IMR-90 (cell line): ENCODE results near the gene MAGI2.

ENCODE experiments used
- CEBPB ChIP-seq: IDR thresholded peaks from 2 replicates; pipeline ENCODE4 v1.6.1; 2012; ENCODE audit warnings: low read depth, low read length, improper control_type of control experiment
- RAD21 ChIP-seq: IDR thresholded peaks from 2 replicates; pipeline ENCODE4 v1.6.1; 2012; ENCODE audit warnings: low read length, improper control_type of control experiment
- TF ChIP-seq, protein P1 (sequence below): conservative IDR thresholded peaks from 2 replicates; pipeline ENCODE4 v1.5.1; 2012; ENCODE audit warnings: mild to moderate bottlenecking, low read depth, low read length, improper control_type of control experiment

DNA sequence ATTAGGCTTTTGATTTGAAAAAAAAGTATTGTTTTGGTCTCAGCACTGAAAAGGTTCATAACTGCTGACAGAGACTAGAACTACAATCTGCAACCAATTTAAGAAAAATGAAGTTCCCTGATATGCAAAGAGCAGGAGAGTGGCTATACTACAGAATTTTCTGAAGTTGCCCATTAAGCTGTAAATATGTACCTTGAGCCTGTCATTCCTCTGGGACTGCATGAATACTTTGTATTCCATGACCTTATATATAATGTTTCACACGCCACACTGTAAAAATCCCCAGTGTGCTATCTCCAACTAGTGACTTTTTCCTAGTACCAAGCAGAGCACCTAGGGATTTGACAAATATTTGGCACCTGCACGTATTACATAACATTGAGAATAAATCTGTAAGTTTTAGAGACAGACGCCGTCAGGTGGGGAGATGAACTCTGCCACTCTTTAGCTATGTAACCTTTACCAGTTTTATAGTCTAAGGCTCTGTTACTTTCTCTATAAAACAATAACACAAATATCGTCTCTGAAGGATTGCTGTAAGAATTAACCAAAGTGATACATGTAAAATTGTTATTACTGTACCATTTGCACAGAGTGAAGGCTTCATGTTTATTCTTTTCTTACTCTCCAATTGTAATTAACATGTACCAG, 235.4 kb downstream of the MAGI2 start:
- TF ChIP-seq, protein P1, sequence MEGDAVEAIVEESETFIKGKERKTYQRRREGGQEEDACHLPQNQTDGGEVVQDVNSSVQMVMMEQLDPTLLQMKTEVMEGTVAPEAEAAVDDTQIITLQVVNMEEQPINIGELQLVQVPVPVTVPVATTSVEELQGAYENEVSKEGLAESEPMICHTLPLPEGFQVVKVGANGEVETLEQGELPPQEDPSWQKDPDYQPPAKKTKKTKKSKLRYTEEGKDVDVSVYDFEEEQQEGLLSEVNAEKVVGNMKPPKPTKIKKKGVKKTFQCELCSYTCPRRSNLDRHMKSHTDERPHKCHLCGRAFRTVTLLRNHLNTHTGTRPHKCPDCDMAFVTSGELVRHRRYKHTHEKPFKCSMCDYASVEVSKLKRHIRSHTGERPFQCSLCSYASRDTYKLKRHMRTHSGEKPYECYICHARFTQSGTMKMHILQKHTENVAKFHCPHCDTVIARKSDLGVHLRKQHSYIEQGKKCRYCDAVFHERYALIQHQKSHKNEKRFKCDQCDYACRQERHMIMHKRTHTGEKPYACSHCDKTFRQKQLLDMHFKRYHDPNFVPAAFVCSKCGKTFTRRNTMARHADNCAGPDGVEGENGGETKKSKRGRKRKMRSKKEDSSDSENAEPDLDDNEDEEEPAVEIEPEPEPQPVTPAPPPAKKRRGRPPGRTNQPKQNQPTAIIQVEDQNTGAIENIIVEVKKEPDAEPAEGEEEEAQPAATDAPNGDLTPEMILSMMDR, result no peak
- no peak for TF ChIP-seq CEBPB
- no peak for TF ChIP-seq RAD21
